Ishikawa (cell line): ENCODE results near the gene CYS1.

Experiments used
- CEBPB ChIP-seq: IDR thresholded peaks from 2 replicates; pipeline ENCODE4 v1.6.1; 2012
- CREB1 ChIP-seq: IDR thresholded peaks from 2 replicates; pipeline ENCODE4 v1.6.1; 2012; ENCODE audit warnings: low read depth
- EGR1 ChIP-seq: IDR thresholded peaks from 2 replicates; pipeline ENCODE4 v1.6.1; 2012
- EP300 ChIP-seq: IDR thresholded peaks from 2 replicates; pipeline ENCODE4 v1.6.1; 2012; ENCODE audit warnings: borderline replicate concordance
- FOXM1 ChIP-seq: IDR thresholded peaks from 2 replicates; pipeline ENCODE4 v1.6.1; 2012; ENCODE audit warnings: low read depth, borderline replicate concordance
- NFIC ChIP-seq: IDR thresholded peaks from 2 replicates; pipeline ENCODE4 v1.6.1; 2012
- RAD21 ChIP-seq: IDR thresholded peaks from 2 replicates; pipeline ENCODE4 v1.6.1; 2012; ENCODE audit warnings: low read depth
- TAF1 ChIP-seq: IDR thresholded peaks from 2 replicates; pipeline ENCODE4 v1.6.1; 2012; ENCODE audit warnings: low read depth, mild to moderate bottlenecking
- TCF12 ChIP-seq: IDR thresholded peaks from 2 replicates; pipeline ENCODE4 v1.6.1; 2012; ENCODE audit warnings: low read depth
- TEAD4 ChIP-seq: IDR thresholded peaks from 2 replicates; pipeline ENCODE4 v1.6.1; 2012
- YY1 ChIP-seq: IDR thresholded peaks from 2 replicates; pipeline ENCODE4 v1.6.1; 2012; ENCODE audit warnings: low read depth
- TF ChIP-seq, protein P1 (sequence below): IDR thresholded peaks from 2 replicates; pipeline ENCODE4 v1.6.1; 2012
- TF ChIP-seq, protein P2 (sequence below): IDR thresholded peaks from 2 replicates; pipeline ENCODE4 v1.6.1; 2012; ENCODE audit warnings: low read depth, mild to moderate bottlenecking
- TF ChIP-seq, protein P3 (sequence below): IDR thresholded peaks from 2 replicates; pipeline ENCODE4 v1.6.1; 2012

DNA sequence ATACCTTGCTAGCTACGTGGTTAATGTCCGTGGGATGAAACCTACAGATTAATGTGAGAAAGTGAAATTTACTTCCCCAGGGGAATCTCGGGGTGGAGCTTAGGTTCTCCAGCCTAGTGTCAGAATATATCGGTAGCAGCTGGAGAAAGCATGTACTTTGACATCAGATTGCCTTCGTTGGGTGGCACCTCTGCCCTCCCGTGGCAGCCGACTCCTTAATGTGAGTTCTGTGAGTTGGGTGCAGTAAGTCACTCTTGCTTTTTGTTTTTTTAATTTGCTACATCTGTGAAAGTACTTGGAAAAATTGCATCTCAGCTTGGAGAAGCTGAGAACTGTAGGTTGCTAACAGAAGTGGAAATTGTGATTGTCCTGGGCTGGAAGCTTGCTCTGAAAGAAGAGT, 33.3 kb downstream of the CYS1 start:
- TF ChIP-seq FOXM1 (no peak), TAF1 (no peak), CEBPB (no peak), YY1 (no peak), EGR1 (no peak), RAD21 (no peak), EP300 (no peak), TEAD4 (no peak), CREB1 (no peak), NFIC (no peak), TCF12 (no peak)
- TF ChIP-seq, protein P1, sequence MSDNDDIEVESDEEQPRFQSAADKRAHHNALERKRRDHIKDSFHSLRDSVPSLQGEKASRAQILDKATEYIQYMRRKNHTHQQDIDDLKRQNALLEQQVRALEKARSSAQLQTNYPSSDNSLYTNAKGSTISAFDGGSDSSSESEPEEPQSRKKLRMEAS = no peak
- TF ChIP-seq, protein P2, sequence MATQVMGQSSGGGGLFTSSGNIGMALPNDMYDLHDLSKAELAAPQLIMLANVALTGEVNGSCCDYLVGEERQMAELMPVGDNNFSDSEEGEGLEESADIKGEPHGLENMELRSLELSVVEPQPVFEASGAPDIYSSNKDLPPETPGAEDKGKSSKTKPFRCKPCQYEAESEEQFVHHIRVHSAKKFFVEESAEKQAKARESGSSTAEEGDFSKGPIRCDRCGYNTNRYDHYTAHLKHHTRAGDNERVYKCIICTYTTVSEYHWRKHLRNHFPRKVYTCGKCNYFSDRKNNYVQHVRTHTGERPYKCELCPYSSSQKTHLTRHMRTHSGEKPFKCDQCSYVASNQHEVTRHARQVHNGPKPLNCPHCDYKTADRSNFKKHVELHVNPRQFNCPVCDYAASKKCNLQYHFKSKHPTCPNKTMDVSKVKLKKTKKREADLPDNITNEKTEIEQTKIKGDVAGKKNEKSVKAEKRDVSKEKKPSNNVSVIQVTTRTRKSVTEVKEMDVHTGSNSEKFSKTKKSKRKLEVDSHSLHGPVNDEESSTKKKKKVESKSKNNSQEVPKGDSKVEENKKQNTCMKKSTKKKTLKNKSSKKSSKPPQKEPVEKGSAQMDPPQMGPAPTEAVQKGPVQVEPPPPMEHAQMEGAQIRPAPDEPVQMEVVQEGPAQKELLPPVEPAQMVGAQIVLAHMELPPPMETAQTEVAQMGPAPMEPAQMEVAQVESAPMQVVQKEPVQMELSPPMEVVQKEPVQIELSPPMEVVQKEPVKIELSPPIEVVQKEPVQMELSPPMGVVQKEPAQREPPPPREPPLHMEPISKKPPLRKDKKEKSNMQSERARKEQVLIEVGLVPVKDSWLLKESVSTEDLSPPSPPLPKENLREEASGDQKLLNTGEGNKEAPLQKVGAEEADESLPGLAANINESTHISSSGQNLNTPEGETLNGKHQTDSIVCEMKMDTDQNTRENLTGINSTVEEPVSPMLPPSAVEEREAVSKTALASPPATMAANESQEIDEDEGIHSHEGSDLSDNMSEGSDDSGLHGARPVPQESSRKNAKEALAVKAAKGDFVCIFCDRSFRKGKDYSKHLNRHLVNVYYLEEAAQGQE = no peak
- TF ChIP-seq, protein P3, sequence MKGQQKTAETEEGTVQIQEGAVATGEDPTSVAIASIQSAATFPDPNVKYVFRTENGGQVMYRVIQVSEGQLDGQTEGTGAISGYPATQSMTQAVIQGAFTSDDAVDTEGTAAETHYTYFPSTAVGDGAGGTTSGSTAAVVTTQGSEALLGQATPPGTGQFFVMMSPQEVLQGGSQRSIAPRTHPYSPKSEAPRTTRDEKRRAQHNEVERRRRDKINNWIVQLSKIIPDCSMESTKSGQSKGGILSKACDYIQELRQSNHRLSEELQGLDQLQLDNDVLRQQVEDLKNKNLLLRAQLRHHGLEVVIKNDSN = no peak
